NCI-H510A treated with DMSO at 0.1 percent for 48 hours (cell line): ENCODE data around the gene CAND1.
A peak's percentile ranks its signal among the peaks of the same experiment; 100 is the strongest.

ENCODE experiments used
- DNase-seq: peaks from one replicate; lab custom pipeline; 2025; lab: John Stamatoyannopoulos, UW

CAND1 gene

GRCh38 chr12:67280572-67280971 lies 11.4 kb downstream of the CAND1 start:
- DNase-seq: no peak

- DNase-seq: no peak
These were observed 15.4 kb downstream of the CAND1 start for GRCh38 chr12:67284561-67284960.

GRCh38 chr12:67286257-67286656 lies 17.1 kb downstream of the CAND1 start:
- no peak for DNase-seq

- DNase-seq: no peak
These were observed 18.2 kb downstream of the CAND1 start for GRCh38 chr12:67287311-67287710.

- DNase-seq: no peak
These were observed 19.4 kb downstream of the CAND1 start for GRCh38 chr12:67288561-67288960.

GRCh38 chr12:67290378-67290777 lies 21.2 kb downstream of the CAND1 start:
- no peak for DNase-seq

- peak; percentile 41 for DNase-seq
These were observed 30.4 kb downstream of the CAND1 start for GRCh38 chr12:67299526-67299925.

GRCh38 chr12:67299926-67300325 lies 30.8 kb downstream of the CAND1 start:
- DNase-seq: peak; percentile 41

- DNase-seq: no peak
These were observed 33.0 kb downstream of the CAND1 start for GRCh38 chr12:67302162-67302561.

GRCh38 chr12:67305544-67305943 lies 36.4 kb downstream of the CAND1 start:
- DNase-seq: no peak

GRCh38 chr12:67306712-67307111 lies 37.6 kb downstream of the CAND1 start:
- no peak for DNase-seq

GRCh38 chr12:67315661-67316060 lies 46.5 kb downstream of the CAND1 start:
- DNase-seq: no peak

GRCh38 chr12:67318786-67319185 lies 49.6 kb downstream of the CAND1 start:
- no peak for DNase-seq

GRCh38 chr12:67319936-67320335 lies 50.8 kb downstream of the CAND1 start:
- no peak for DNase-seq

- no peak for DNase-seq
These were observed 51.6 kb downstream of the CAND1 start for GRCh38 chr12:67320614-67321295.

GRCh38 chr12:67322580-67322979 lies 53.4 kb downstream of the CAND1 start:
- no peak for DNase-seq

GRCh38 chr12:67323007-67323406 lies 53.8 kb downstream of the CAND1 start:
- DNase-seq: no peak

- DNase-seq: no peak
These were observed 57.5 kb downstream of the CAND1 start for GRCh38 chr12:67326637-67327036.

- peak; percentile 35 for DNase-seq
These were observed 58.3 kb downstream of the CAND1 start for GRCh38 chr12:67327466-67327865.

- no peak for DNase-seq
These were observed 62.0 kb downstream of the CAND1 start for GRCh38 chr12:67331123-67331522.

GRCh38 chr12:67331828-67332227 lies 62.7 kb downstream of the CAND1 start:
- no peak for DNase-seq

- no peak for DNase-seq
These were observed 64.5 kb downstream of the CAND1 start for GRCh38 chr12:67333649-67334048.

GRCh38 chr12:67338426-67338825 lies 69.3 kb downstream of the CAND1 start:
- DNase-seq: no peak

GRCh38 chr12:67339530-67339929 lies 70.4 kb downstream of the CAND1 start:
- no peak for DNase-seq
